NCI-H2029 (cell line): ENCODE results near the gene RACK1.

Experiments used
- DNase-seq: peaks from one replicate; lab custom pipeline; 2025; lab: John Stamatoyannopoulos, UW

The RACK1 gene

DNA sequence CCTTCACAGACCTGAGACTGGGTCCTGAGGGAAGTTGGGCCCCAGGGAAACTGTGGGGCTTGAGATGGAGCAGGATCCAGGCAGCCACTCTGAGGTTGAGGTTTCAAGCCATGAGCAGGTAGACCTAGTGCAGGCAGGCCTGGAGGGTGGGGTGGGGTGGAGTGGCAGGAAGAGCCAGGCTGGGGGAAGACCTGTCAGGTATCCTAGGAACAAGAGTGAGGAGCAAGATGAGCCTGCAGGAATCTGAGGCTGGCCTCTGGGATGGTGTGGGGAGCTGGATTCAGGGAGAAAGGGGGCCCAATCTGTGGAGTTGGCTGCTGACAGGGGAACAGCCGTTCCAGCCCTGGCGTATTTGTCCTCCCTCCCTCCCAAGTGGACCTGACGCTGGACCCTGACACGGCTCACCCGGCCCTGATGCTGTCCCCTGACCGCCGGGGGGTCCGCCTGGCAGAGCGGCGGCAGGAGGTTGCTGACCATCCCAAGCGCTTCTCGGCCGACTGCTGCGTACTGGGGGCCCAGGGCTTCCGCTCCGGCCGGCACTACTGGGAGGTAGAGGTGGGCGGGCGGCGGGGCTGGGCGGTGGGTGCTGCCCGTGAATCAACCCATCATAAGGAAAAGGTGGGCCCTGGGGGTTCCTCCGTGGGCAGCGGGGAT lies 9.8 kb downstream of the RACK1 start:
- no peak for DNase-seq

- DNase-seq, result no peak
Observed at GRCh38 chr5:181233088-181233800, 10.5 kb downstream of the RACK1 start.

DNA sequence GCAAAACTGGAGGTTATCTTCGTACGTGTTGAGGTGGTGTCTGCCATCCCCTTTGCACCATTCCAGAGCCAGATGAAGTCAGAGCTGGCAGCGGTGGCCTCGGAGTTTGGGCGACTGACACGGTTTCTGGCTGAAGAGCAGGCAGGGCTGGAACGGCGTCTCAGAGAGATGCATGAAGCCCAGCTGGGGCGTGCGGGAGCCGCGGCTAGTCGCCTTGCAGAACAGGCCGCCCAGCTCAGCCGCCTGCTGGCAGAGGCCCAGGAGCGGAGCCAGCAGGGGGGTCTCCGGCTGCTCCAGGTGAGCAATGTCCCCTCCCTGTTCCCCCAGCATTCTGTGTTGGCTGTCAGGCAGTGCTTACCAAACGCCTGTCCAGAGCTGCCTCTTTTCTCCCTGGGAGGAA lies 11.1 kb downstream of the RACK1 start:
- DNase-seq, result no peak

- DNase-seq, result no peak
Observed at GRCh38 chr5:181231432-181231831, 12.3 kb downstream of the RACK1 start.

DNA sequence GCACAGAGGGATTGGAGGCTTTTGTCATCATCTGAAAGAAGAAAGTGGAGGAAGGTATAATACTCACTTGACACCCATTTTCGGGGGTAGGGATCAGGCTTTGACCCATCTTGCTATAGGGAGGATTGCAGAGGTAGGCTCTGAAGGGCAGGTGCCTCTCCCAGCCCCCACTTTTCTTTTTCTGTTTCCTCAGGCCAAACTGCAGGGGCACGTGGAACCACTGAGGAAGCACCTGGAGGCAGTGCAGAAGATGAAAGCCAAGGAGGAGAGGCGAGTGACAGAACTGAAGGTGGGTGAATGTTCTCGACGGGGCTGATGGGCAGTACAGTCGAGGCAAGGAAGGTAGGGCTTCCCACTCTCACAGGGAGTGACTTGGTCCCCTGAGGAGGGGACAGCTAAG lies 13.2 kb downstream of the RACK1 start:
- DNase-seq, result no peak

GRCh38 chr5:181229996-181230395 lies 13.7 kb downstream of the RACK1 start:
- DNase-seq, result no peak

DNA sequence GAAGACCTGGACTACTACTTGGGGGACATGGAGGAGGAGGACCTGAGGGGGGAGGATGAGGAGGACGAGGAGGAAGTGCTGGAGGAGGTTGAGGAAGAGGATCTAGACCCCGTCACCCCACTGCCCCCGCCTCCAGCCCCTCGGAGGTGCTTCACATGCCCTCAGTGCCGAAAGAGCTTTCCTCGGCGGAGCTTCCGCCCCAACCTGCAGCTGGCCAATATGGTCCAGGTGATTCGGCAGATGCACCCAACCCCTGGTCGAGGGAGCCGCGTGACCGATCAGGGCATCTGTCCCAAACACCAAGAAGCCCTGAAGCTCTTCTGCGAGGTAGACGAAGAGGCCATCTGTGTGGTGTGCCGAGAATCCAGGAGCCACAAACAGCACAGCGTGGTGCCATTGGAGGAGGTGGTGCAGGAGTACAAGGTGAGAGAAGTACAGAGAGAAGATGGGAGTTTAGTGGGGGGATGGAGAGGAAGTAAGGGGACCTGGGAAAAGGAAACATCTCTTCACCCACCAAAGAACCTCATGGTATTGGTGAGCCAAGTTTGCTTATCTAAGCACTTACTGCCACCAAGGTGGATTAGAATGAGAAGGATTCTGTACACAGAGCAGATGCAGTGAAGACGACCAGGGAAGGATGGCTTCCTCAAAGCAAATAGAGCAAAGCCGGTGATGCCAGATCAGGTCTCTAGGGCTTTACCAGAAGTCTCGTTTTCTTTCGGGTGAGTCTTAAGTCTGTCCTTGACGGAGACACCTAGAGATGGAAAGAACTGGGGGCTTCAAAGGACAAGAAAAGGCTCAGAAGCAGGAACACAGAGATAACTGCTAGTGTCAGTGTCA lies 19.1 kb downstream of the RACK1 start:
- DNase-seq, result no peak

DNA sequence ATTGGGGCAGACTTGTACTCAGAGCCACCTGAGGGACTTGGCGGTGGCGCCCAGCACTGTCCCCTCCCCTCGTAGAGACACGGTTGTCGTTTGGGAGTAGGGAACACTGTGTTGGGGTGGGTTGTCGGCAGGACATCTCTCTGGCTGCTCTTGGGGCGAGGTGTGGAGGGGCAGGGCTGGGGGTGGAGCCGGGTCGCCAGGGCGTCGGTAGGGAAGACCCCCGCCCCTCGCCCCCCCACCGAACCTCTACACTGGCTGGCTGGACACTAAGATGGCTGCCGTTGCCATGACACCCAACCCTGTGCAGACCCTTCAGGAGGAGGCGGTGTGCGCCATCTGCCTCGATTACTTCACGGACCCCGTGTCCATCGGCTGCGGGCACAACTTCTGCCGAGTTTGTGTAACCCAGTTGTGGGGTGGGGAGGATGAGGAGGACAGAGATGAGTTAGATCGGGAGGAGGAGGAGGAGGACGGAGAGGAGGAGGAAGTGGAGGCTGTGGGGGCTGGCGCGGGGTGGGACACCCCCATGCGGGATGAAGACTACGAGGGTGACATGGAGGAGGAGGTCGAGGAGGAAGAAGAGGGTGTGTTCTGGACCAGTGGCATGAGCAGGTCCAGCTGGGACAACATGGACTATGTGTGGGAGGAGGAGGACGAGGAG lies 19.8 kb downstream of the RACK1 start:
- no peak for DNase-seq

DNA sequence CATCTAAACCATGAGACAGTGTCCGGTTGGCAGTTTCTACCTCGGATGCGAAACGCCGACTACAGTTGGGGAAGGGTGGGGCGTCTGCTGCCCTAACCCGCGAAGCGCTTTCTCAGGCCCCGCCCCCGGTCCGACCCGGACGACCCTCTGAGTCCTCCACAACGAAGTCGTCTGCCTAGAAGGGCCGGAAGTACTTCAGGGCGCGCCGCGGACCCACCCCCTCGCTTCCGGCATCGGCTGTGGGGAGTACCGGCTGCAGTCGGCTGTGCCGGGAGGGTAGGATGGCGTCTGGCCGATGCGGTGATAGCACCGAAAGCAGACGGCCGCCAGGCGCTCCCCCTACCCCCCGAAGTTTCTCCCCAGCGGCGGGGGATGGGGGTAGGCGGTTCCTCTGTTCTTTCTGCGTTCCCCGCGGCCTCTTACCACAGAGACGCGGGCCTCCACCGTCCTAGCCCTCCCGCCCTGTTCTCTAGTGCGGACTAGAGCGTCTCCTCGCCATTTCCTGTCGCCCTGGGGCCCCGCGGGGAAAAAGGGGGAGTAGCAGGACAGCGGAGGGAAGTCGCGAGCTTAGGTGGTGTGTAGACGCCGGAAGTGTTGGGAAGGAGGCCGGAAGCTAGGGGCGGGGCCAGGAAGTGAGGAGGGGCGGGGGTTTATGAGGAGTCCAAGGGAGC lies 20.5 kb downstream of the RACK1 start, which contains the start of gene TRIM41:
Gene TRIM41 (plus strand): TSS at position 224 of the 671 bp plus-strand sequence. CDS start 719 bp downstream, outside the sequence.
- no peak for DNase-seq

GRCh38 chr5:181222630-181223057 lies 21.1 kb downstream of the RACK1 start:
- no peak for DNase-seq

GRCh38 chr5:181221792-181222629 lies 21.7 kb downstream of the RACK1 start:
- no peak for DNase-seq

GRCh38 chr5:181221105-181221791 lies 22.5 kb downstream of the RACK1 start:
- no peak for DNase-seq

DNA sequence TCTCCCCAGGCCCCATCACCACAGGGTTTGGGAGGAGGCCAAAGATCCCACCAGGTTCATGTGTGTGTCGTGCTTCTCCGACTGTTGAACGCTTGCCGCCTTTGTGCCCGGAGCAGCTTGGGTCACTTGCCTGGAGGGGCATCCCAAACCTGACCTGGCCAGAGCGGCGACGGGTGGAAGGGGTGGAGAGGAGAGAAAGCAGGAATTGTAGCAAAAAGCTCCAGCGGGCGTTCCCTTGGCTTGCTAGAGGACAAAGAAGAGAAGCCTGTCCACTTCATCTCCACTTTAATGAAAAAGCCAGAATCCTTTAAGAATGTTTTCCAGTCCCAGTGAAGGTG lies 23.6 kb downstream of the RACK1 start:
- DNase-seq, result no peak

- no peak for DNase-seq
Observed at GRCh38 chr5:181219262-181220177, 24.2 kb downstream of the RACK1 start.

DNA sequence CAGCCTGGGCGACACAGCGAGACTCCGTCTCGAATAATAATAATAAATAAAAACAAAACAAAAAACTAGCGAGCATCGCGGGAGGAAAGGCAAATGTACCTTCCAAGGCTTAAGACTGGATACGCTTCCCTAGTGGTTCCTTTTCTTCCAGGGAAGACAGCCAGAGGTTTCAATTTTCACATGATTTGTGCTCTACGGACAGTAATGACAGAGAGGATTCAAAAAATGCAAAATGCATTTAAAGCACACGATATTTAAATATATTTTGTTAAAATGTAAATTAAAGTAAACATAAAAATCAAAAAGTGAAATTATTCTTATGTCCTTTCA lies 24.9 kb downstream of the RACK1 start:
- no peak for DNase-seq

DNA sequence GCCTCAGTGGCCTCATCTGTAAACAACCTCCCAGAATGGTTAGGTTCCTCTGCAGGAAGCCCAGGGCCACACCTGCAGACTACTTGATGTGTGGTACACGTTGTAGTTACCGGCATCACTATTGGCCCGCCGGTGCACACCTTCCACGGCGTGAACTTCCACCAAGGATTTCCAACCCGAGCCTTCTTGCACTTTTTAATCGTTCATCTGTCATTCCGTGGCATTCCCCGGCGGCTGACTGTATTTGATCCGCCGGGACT lies 26.0 kb downstream of the RACK1 start:
- DNase-seq, result no peak

DNA sequence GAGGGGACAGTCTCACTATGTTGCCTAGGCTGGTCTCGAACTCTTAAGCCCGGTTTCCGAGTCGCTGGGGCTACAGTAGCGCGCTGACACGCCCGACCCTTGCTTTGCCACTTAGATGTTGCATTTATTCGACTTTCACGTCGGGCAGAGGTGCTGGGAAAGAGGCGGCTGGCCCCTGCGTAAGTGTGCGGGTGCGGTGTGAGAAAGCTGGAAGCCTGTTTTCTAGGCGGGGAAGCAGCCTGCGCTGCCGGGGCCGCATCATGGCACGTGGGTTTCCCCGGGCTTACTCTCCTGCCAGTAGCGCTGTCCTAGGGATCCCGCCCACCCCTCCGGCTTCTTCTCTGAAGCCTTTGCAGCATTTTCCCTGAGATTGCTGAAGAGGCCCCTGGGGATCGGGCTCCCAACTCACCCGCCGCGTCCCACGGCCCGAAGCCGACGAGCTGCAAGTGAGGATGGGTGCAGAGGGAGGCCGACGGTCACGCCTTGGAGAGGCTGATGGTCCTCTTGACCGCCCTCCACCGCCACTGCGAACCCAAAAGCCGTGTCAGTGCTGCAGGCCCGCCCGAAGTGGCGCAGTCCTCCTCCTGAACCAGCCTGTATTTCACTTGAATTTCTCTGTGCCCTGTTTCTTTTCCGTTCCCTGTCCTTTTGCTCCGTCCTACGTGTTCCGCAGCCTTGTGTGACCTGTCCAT lies 26.4 kb downstream of the RACK1 start:
- DNase-seq, result no peak

DNA sequence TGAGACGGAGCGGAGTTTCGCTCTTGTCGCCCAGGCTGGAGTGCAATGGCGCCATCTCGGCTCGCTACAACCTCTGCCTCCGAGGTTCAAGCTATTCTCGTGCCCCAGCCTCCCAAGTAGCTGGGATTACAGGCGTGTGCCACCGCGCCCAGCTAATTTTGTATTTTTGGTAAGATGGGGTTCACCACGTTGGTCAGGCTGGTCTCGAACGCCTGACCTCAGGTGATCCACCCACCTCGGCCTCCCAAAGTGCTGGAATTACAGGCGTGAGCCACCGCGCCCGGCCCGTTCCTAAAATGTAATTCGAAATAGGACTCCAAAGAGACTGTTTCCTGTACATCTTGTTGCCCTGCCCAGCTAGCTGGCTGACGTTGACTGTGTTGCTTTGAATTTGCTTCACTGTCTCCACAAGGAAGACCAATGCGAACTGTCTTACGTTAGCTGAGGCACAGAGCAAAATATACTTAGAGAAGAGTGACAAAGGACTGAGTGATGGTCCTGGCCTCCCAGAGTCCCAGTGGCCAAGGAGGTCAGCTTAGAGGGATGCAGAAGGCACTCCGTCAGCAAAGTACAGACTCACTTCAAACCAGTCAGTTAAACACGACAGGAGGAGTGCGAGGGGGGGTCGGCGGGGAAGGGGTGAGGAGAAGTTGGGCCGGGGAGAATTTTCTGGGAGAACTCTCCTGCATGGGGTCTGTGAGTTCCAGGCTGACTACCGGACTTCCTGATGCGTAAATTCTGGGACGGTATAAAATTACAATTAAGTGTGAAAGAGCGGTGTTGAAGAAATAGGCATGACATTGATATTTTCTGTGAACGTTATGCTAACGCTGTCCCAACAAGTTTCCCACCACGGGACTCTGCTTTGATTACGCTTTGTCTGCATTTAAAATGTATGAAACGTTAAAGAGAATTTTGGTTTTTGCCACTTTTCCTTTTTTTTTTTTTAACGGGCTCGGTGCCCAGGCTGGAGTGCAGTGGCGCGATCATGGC lies 27.4 kb downstream of the RACK1 start:
- DNase-seq, result no peak
